Suprapubic skin (tissue), 4 donors: ENCODE results near the gene FHOD3. TPM values are rescaled to one million over a fixed set of nuclear protein-coding genes. Genes with fewer than 3 reads are reported as not detected.

Source experiments
- DNase-seq, 2 donors: peaks; one replicate each; pipeline ENCODE4 v3.0.0-alpha.2; 2019; ENCODE audit warnings: low spot score in 2 of 2
- H3K27ac ChIP-seq: fragments of 200-600 bp; sonication (generic); one replicate; pipeline ENCODE4 v1.5.1; 2019
- H3K27me3 ChIP-seq: fragments of 200-600 bp; sonication (generic); one replicate; pipeline ENCODE4 v1.5.1; 2019
- H3K36me3 ChIP-seq: fragments of 200-600 bp; sonication (generic); one replicate; pipeline ENCODE4 v1.5.1; 2019
- H3K4me1 ChIP-seq: fragments of 200-600 bp; sonication (generic); one replicate; pipeline ENCODE4 v1.5.1; 2019
- H3K4me3 ChIP-seq: fragments of 200-600 bp; sonication (generic); one replicate; pipeline ENCODE4 v1.5.1; 2019; ENCODE audit warnings: mild to moderate bottlenecking
- H3K9me3 ChIP-seq: fragments of 200-600 bp; sonication (generic); one replicate; pipeline ENCODE4 v1.5.1; 2019
- CTCF ChIP-seq, 2 donors: fragments of 200-600 bp in 1 of 2; fragments of 450-650 bp in 1 of 2; sonication (generic) in 1 of 2; IDR thresholded peaks; one replicate each; pipeline ENCODE4 v1.5.1; 2016 to 2019; ENCODE audit warnings: antibody characterized with exemption in 2 of 2, mild to moderate bottlenecking in 1 of 2, moderate library complexity in 1 of 2
- EP300 ChIP-seq: sonication (generic); formaldehyde crosslinking; IDR thresholded peaks from one replicate; pipeline ENCODE4 v1.6.1; 2017; ENCODE audit warnings: antibody characterized with exemption
- POLR2A ChIP-seq, 2 donors: fragments of 450-650 bp; IDR thresholded peaks; one replicate each; pipeline ENCODE4 v1.6.1; 2017; ENCODE audit warnings: antibody characterized with exemption in 2 of 2, mild to moderate bottlenecking in 2 of 2, moderate library complexity in 2 of 2
- POLR2AphosphoS5 ChIP-seq, 3 donors: sonication (generic); formaldehyde crosslinking; IDR thresholded peaks; one replicate each; pipeline ENCODE4 v1.6.1; 2017; ENCODE audit warnings: antibody characterized with exemption in 3 of 3
- WGBS: methylation state at CpG from one replicate; pipeline ENCODE4 v1.1.5; 2018; 5-methylcytosine and 5-hydroxymethylcytosine counted together
- total RNA-seq, 4 donors: library from RNA; depleted of rRNA; stranded (reverse); fragments of >200 nt; gene quantifications; one replicate each; pipeline ENCODE4 v1.1.0, GENCODE V29; 2016

FHOD3 gene
- total RNA-seq, 4 donors from 2014 or later: 5.8 to 18.7 (median 15.5) TPM

- Histone ChIP-seq H3K4me3 (no peak overlapping the region), H3K27ac (no peak overlapping the region), H3K4me1 (peaks cover 20% of the 10 kb centered on the region), H3K9me3 (no peaks in the 10 kb centered on the region), H3K36me3 (no peaks in the 10 kb centered on the region), H3K27me3 (no peaks in the 10 kb centered on the region)
- DNase-seq: no peak
- no peak for TF ChIP-seq POLR2AphosphoS5 (IDR thresholded peaks at IDR 0.05)
- TF ChIP-seq POLR2A (IDR thresholded peaks at IDR 0.05): no peak
- no peak for TF ChIP-seq EP300
- TF ChIP-seq CTCF (IDR thresholded peaks at IDR 0.05): no peak
- 90% methylated on average over 8 of the region's 8 CpGs for WGBS
Measured at GRCh38 chr18:36516258-36516657, 218.7 kb downstream of the FHOD3 start.

- Histone ChIP-seq H3K27ac (no peak overlapping the region), H3K4me1 (peaks cover 17% of the 10 kb centered on the region), H3K4me3 (no peak overlapping the region), H3K9me3 (no peaks in the 10 kb centered on the region), H3K36me3 (no peaks in the 10 kb centered on the region), H3K27me3 (no peaks in the 10 kb centered on the region)
- no peak for TF ChIP-seq EP300
- TF ChIP-seq POLR2A (IDR thresholded peaks at IDR 0.05): no peak
- TF ChIP-seq POLR2AphosphoS5 (IDR thresholded peaks at IDR 0.05): no peak
- TF ChIP-seq CTCF (IDR thresholded peaks at IDR 0.05): no peak
- no peak for DNase-seq
- WGBS: 88% methylated on average over 2 of the region's 2 CpGs
Measured at GRCh38 chr18:36516726-36517125, 219.2 kb downstream of the FHOD3 start.

- Histone ChIP-seq H3K9me3 (no peaks in the 10 kb centered on the region), H3K4me1 (no peaks in the 10 kb centered on the region), H3K27me3 (no peaks in the 10 kb centered on the region), H3K27ac (no peak overlapping the region), H3K4me3 (no peak overlapping the region), H3K36me3 (no peaks in the 10 kb centered on the region)
- no peak for DNase-seq
- TF ChIP-seq EP300 (no peak), POLR2AphosphoS5 (IDR thresholded peaks at IDR 0.05) (no peak)
- WGBS: 85% methylated on average over 3 of the region's 3 CpGs
Measured at GRCh38 chr18:36518839-36519238, 221.3 kb downstream of the FHOD3 start.

- Histone ChIP-seq H3K36me3 (no peaks in the 10 kb centered on the region), H3K27ac (no peak overlapping the region), H3K9me3 (no peaks in the 10 kb centered on the region), H3K27me3 (no peaks in the 10 kb centered on the region), H3K4me3 (no peak overlapping the region), H3K4me1 (no peaks in the 10 kb centered on the region)
- TF ChIP-seq EP300: no peak
- no peak for TF ChIP-seq CTCF (IDR thresholded peaks at IDR 0.05)
- no peak for TF ChIP-seq POLR2AphosphoS5 (IDR thresholded peaks at IDR 0.05)
- TF ChIP-seq POLR2A (IDR thresholded peaks at IDR 0.05): no peak
- DNase-seq: no peak
- 82% methylated on average over 2 of the region's 3 CpGs for WGBS
Measured at GRCh38 chr18:36519358-36519757, 221.8 kb downstream of the FHOD3 start.

- no peak overlapping the region for H3K4me3 ChIP-seq
- no peak for TF ChIP-seq POLR2AphosphoS5 (IDR thresholded peaks at IDR 0.05)
- no peak for TF ChIP-seq CTCF (IDR thresholded peaks at IDR 0.05)
- TF ChIP-seq EP300: no peak
- TF ChIP-seq POLR2A (IDR thresholded peaks at IDR 0.05): no peak
- no peaks in the 10 kb centered on the region for H3K27me3 ChIP-seq
- no peak overlapping the region for H3K27ac ChIP-seq
- H3K9me3 ChIP-seq: no peaks in the 10 kb centered on the region
- no peaks in the 10 kb centered on the region for H3K36me3 ChIP-seq
- no peak for DNase-seq
- 76% methylated on average over 1 of the region's 1 CpG for WGBS
- H3K4me1 ChIP-seq: no peaks in the 10 kb centered on the region
Measured at GRCh38 chr18:36522509-36522908, 225.0 kb downstream of the FHOD3 start.

GRCh38 chr18:36525913-36526312 lies 228.4 kb downstream of the FHOD3 start:
- Histone ChIP-seq H3K27me3 (no peaks in the 10 kb centered on the region), H3K36me3 (no peaks in the 10 kb centered on the region), H3K27ac (no peak overlapping the region), H3K4me3 (no peak overlapping the region), H3K4me1 (no peaks in the 10 kb centered on the region), H3K9me3 (no peaks in the 10 kb centered on the region)
- no peak for TF ChIP-seq POLR2A (IDR thresholded peaks at IDR 0.05)
- TF ChIP-seq CTCF (IDR thresholded peaks at IDR 0.05): no peak
- no peak for TF ChIP-seq EP300
- no peak for TF ChIP-seq POLR2AphosphoS5 (IDR thresholded peaks at IDR 0.05)
- no peak for DNase-seq
- WGBS: 75% methylated on average over 3 of the region's 3 CpGs
